Neural progenitor cell (in vitro differentiated cells): ENCODE data around the gene EMC8.

Experiments
- CTCF ChIP-seq: fragments of 200-600 bp; sonication (generic); IDR thresholded peaks from 2 replicates; pipeline ENCODE4 v1.5.1; 2017; ENCODE audit warnings: antibody characterized with exemption, mild to moderate bottlenecking
- EZH2 ChIP-seq: fragments of 200-600 bp; sonication (generic); IDR thresholded peaks from 2 replicates; pipeline ENCODE4 v1.6.1; 2017; ENCODE audit warnings: antibody characterized with exemption, mild to moderate bottlenecking, moderate library complexity

- TF ChIP-seq CTCF (no peak), EZH2 (no peak)
Observed at GRCh38 chr16:85788819-85789218, 10.5 kb downstream of the EMC8 start.
